ENCODE results near the gene ABHD17C.

- TF ChIP-seq POLR2A (IDR thresholded peaks at IDR 0.05) (no peak), CTCF (IDR thresholded peaks at IDR 0.05) (no peak)
Measured at GRCh38 chr15:80768158-80768557, 73.0 kb downstream of the ABHD17C start.

Measured in testis (tissue), 2 donors.